ENCODE data around the gene MCM5.

Gene MCM5

GRCh38 chr22:35413624-35414023, 13.7 kb downstream of the MCM5 start:
- no peak for TF ChIP-seq CTCF (IDR thresholded peaks at IDR 0.05; ENCODE audit: unreplicated experiment in 3 of 3)
- H3K9me3 Mint-ChIP-seq: no peaks in the 10 kb centered on the region
- H3K36me3 Mint-ChIP-seq (ENCODE audit: low read depth): peaks cover 52% of the 10 kb centered on the region
- H3K4me1 Mint-ChIP-seq: no peaks in the 10 kb centered on the region
- no peaks in the 10 kb centered on the region for H3K27me3 Mint-ChIP-seq (ENCODE audit: low read depth)
- no peak overlapping the region for H3K4me3 Mint-ChIP-seq
- no peak overlapping the region for H3K27ac Mint-ChIP-seq

GRCh38 chr22:35417606-35418005, 17.7 kb downstream of the MCM5 start:
- H3K4me1 Mint-ChIP-seq: no peaks in the 10 kb centered on the region
- H3K27ac Mint-ChIP-seq: no peak overlapping the region
- TF ChIP-seq CTCF (IDR thresholded peaks at IDR 0.05; ENCODE audit: unreplicated experiment in 3 of 3): no peak
- H3K9me3 Mint-ChIP-seq: no peaks in the 10 kb centered on the region
- H3K36me3 Mint-ChIP-seq (ENCODE audit: low read depth): peaks cover 42% of the 10 kb centered on the region
- no peaks in the 10 kb centered on the region for H3K27me3 Mint-ChIP-seq (ENCODE audit: low read depth)
- no peak overlapping the region for H3K4me3 Mint-ChIP-seq

GRCh38 chr22:35418088-35418487, 18.1 kb downstream of the MCM5 start:
- Mint-ChIP-seq H3K27ac (no peak overlapping the region), H3K27me3 (ENCODE audit: low read depth) (no peaks in the 10 kb centered on the region), H3K36me3 (ENCODE audit: low read depth) (peaks cover 46% of the 10 kb centered on the region), H3K4me3 (no peak overlapping the region), H3K9me3 (no peaks in the 10 kb centered on the region), H3K4me1 (no peaks in the 10 kb centered on the region)
- TF ChIP-seq CTCF (IDR thresholded peaks at IDR 0.05; ENCODE audit: unreplicated experiment in 3 of 3): no peak

- no peak for TF ChIP-seq CTCF (IDR thresholded peaks at IDR 0.05; ENCODE audit: unreplicated experiment in 3 of 3)
- H3K4me1 Mint-ChIP-seq: no peaks in the 10 kb centered on the region
These were observed 18.8 kb downstream of the MCM5 start for GRCh38 chr22:35418731-35419130.

GRCh38 chr22:35419756-35420155, 19.8 kb downstream of the MCM5 start:
- Mint-ChIP-seq H3K36me3 (ENCODE audit: low read depth) (peaks cover 50% of the 10 kb centered on the region), H3K4me1 (peaks cover 3% of the 10 kb centered on the region), H3K27me3 (ENCODE audit: low read depth) (no peaks in the 10 kb centered on the region), H3K27ac (no peak overlapping the region), H3K4me3 (no peak overlapping the region), H3K9me3 (no peaks in the 10 kb centered on the region)
- no peak for TF ChIP-seq CTCF (IDR thresholded peaks at IDR 0.05; ENCODE audit: unreplicated experiment in 3 of 3)

More at GRCh38 chr22:35418731-35419130, 18.8 kb downstream of the MCM5 start:
- no peaks in the 10 kb centered on the region for H3K9me3 Mint-ChIP-seq
- no peak overlapping the region for H3K4me3 Mint-ChIP-seq
- no peaks in the 10 kb centered on the region for H3K27me3 Mint-ChIP-seq (ENCODE audit: low read depth)
- H3K36me3 Mint-ChIP-seq (ENCODE audit: low read depth): peaks cover 49% of the 10 kb centered on the region
- H3K27ac Mint-ChIP-seq: no peak overlapping the region

DNA sequence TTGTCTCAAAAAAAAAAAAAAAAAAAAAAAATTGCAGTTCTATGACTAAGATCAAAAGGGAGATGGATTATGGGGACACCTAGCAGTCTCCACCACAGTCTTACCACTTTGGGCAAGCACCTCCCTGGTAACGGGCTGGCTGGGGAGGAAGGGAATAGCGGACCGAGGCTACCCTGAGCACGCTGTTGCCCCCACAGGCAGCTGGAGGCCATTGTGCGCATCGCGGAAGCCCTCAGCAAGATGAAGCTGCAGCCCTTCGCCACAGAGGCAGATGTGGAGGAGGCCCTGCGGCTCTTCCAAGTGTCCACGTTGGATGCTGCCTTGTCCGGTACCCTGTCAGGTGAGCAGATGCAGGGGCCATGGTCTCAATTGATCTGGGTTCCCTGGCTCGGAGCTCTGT, 21.2 kb downstream of the MCM5 start:
- Mint-ChIP-seq H3K4me1 (peaks cover 17% of the 10 kb centered on the region), H3K36me3 (ENCODE audit: low read depth) (peaks cover 41% of the 10 kb centered on the region), H3K27me3 (ENCODE audit: low read depth) (no peaks in the 10 kb centered on the region), H3K27ac (no peak overlapping the region), H3K9me3 (no peaks in the 10 kb centered on the region), H3K4me3 (no peak overlapping the region)
- no peak for TF ChIP-seq CTCF (IDR thresholded peaks at IDR 0.05; ENCODE audit: unreplicated experiment in 3 of 3)

Measured in nephron (organoid).